Measurements from ENCODE around the gene OSBPL2.

OSBPL2 gene

GRCh38 chr20:62237801-62238568, at the start of gene OSBPL2:
TSS of gene OSBPL2 (plus strand) at chr20:62238521. CDS start at chr20:62256185, 17,664 bp downstream.
- peak; percentile 100 for DNase-seq

- no peak for DNase-seq
Observed at GRCh38 chr20:62190639-62191411, 47.5 kb upstream of the OSBPL2 start.

GRCh38 chr20:62191781-62192559, 46.4 kb upstream of the OSBPL2 start:
- DNase-seq, result no peak

- no peak for DNase-seq
Observed at GRCh38 chr20:62192635-62193034, 45.7 kb upstream of the OSBPL2 start.

- DNase-seq, result no peak
Observed at GRCh38 chr20:62193079-62194025, 45.0 kb upstream of the OSBPL2 start.

GRCh38 chr20:62195075-62195405, 43.3 kb upstream of the OSBPL2 start:
- DNase-seq, result no peak

GRCh38 chr20:62195736-62196135, 42.6 kb upstream of the OSBPL2 start:
- DNase-seq, result no peak

GRCh38 chr20:62196286-62196685, 42.0 kb upstream of the OSBPL2 start:
- DNase-seq, result no peak

GRCh38 chr20:62197311-62197710, 41.0 kb upstream of the OSBPL2 start:
- DNase-seq, result no peak

GRCh38 chr20:62197801-62198200, 40.5 kb upstream of the OSBPL2 start:
- DNase-seq, result no peak

- DNase-seq, result no peak
Observed at GRCh38 chr20:62198496-62198895, 39.8 kb upstream of the OSBPL2 start.

- DNase-seq, result no peak
Observed at GRCh38 chr20:62198931-62199330, 39.4 kb upstream of the OSBPL2 start.

GRCh38 chr20:62200491-62201172, 37.7 kb upstream of the OSBPL2 start:
- DNase-seq, result no peak

- DNase-seq, result no peak
Observed at GRCh38 chr20:62201173-62202082, 36.9 kb upstream of the OSBPL2 start.

- no peak for DNase-seq
Observed at GRCh38 chr20:62202083-62202395, 36.3 kb upstream of the OSBPL2 start.

GRCh38 chr20:62202676-62203377, 35.5 kb upstream of the OSBPL2 start:
- DNase-seq, result no peak

GRCh38 chr20:62203378-62204030, 34.8 kb upstream of the OSBPL2 start:
- no peak for DNase-seq

- no peak for DNase-seq
Observed at GRCh38 chr20:62205618-62206387, 32.5 kb upstream of the OSBPL2 start.

GRCh38 chr20:62206388-62206775, 31.9 kb upstream of the OSBPL2 start:
- DNase-seq, result no peak

Data from activated gamma-delta T cell treated with Interleukin-2 at 50 U/mL for 16 hours (primary cell).